ENCODE measurements around the gene MSLN.

MSLN gene

DNA sequence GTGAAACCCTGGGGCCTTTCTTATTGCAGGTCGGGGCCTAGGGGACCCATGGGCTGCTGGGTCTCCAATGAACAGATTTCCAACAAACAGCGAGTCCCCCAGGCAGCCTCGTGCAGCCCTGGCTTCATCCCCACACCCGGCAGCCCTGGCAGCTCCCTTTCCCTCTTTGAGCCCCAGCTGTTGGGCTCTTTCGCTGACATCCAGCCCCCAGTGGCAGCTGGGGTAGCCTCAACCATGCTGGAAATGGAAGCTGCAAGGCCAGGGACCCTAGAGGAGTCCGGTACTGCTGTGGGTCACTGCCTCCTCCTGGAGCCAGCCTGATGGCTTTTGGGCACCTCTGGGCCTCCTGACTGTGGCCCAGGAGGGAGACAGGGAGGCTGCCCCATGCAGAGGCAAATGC is 21.7 kb downstream of the MSLN start:
- no peak overlapping the region for H3K4me3 ChIP-seq (ENCODE audit: low read depth, low read length)
- no peak for TF ChIP-seq CTCF (IDR thresholded peaks at IDR 0.05; ENCODE audit: low read depth, low read length)

DNA sequence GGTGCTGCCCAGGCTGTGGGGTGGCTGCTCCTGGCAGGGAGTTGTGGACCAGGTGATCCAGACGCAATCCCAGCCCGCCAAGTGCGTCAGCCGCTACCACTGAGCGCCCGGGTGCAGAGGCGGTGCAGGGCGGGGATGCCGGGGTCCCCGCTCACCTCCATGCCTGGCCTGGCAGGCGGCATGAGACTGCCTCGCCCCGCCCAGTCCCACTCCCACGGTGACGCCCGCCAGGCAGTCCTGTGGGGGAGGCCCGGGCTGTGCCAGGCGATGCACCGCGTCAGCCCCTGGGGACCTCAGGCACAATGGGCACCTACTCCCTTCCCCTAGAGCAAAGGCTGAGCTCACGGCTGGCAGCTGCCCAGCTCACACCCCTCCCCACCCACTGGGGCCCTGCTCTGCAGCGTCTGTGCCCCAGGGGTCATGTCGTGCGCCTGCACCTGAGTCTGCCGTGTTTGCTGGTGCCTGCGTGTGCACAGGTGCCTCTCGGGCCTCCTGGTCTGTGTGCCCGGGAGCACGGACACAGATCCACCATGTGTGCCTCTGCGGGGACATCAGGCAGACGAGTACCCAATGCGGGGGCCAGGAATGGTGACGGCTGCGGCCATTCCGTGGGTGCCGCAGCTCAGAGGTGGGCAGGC is 22.4 kb downstream of the MSLN start:
- H3K4me3 ChIP-seq (ENCODE audit: low read depth, low read length): no peak overlapping the region

DNA sequence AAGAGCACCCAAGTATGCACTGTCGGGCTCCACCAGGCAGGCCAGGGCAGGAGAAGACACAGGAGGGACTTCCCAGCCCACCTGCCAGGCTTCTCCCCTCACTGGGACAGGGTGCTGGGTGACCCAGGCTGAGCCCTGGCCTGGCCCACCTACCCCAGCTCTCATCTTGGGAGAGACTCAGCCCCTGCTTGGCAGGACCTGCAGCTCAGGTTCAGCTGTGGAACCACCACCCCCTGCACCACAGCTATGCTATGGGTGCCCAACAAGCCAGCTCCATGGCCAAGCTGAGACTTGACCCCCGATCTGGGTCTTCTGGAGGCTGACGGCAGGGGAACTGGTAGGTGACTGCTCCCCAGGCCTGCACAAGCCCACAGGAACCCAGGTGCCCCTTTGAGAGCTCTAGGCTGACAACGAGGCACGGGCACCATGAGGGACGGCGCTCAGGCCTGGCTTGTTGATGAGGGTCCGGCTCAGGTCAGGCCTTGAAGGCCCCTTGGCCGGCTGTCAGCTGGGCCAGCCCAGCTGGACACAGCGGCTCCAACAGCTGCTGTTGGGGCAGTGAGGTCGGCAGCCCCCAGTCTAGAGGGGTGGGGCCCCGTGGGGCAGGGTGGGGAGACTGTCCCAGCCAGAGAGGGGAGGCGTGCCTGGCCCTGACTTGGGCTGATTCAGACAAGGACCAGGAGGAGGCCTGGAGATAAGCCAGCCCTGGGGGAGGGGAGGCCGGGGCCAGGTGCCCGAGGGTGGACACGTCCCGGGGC is 23.0 kb downstream of the MSLN start:
- no peak overlapping the region for H3K4me3 ChIP-seq (ENCODE audit: low read depth, low read length)
- TF ChIP-seq CTCF (IDR thresholded peaks at IDR 0.05; ENCODE audit: low read depth, low read length): no peak

More for the DNA sequence above, 22.4 kb downstream of the MSLN start:
- TF ChIP-seq CTCF (IDR thresholded peaks at IDR 0.05; ENCODE audit: low read depth, low read length): no peak

DNA sequence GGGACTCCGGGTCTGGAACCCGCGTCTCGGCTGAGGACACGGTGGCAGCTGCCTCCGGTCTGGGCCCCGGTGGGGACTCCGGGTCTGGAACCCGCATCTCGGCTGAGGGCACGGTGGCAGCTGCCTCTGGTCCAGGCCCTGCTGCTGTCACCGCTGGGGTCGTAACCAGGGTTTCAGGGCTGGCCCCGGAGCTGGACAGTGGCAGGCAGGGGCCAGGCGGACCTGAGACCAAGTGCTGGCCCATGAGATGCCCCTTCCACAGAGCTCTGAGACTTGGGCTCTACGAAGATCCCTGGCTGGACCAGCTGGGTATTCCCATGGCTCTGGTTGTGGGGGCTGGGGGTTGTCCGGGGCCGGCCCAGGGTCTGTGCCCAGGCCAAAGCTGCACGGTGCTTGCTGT is 23.9 kb downstream of the MSLN start:
- no peak overlapping the region for H3K4me3 ChIP-seq (ENCODE audit: low read depth, low read length)
- TF ChIP-seq CTCF (IDR thresholded peaks at IDR 0.05; ENCODE audit: low read depth, low read length): no peak

DNA sequence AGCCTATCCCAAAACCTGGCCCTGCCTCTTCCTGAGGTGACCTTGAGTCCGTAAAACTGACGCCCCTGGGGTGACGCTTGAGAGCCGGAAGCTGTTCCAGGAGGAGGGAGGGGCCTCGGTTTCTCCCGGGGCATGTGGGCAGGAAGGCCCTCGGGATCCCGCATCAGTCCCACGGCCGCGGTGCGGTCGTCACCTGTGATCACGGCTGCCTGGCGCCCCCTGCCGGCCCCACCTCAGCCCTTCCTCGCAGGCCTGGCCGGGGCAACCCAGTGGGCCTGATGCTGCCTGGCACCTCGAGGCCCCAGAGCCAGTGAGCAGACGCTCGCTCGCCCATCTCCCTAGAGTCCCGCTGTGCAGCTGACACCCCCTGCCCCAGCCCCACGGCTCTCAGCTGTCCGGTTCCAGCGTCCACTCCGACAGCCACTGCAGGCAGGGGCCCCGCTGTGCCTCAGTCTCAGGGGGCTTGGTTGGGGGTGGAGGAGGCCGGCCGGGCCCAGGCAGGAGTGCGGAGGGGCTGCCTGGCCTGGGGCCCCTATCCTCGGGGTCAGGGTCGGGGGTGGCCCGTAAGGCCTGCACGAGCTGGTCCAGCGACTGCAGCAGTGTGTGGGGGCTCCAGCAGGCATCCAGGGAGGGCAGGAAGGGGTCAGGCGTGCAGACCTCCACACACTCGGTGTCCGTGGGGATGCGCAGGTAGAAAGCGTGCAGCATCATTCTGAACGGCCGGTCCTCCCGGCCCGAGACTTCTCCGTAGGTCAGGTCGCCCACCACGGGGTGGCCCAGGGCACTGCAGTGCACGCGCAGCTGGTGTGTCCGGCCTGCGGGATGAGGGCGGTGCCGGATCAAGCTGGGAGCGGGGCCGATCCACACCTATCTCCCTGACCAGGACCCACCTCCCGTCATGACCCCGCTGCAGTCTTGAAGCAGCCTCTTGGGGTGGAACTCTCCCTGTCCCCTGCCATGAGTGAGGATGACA is 25.3 kb downstream of the MSLN start:
- H3K4me3 ChIP-seq (ENCODE audit: low read depth, low read length): no peak overlapping the region
- TF ChIP-seq CTCF (IDR thresholded peaks at IDR 0.05; ENCODE audit: low read depth, low read length): peak; percentile 70

DNA sequence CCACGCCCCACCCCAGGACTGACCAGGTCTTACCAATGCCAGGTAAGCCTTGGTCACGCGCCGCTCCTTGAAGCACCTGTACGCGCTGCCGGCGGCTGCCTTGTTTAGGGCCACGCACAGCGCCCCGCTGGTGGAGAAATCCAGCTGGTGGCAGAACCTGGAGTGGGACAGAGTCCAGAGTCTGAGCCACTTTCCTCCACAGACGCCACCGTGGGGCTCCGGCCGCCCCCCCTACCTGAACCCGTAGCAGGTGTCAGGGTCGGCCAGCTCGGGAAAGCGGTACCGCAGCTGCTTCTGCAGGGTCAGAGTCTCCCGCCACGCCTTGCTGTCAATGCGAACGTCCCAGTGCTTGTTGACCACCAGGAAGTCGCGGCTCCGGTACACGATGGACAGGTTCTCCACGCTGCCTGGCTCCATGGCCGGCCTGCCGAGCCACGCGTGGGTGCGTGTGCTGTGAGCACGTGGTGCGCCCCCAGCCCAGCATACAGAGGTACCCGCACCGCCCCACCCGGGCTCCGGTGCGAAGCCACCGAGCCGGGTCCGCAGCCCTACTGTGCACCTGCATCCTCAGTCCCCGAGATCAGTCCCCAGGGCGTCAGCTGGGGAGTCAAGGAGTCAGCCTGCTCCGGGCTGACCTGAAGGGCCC is 26.9 kb downstream of the MSLN start:
- peak overlapping the region; percentile 93 for H3K4me3 ChIP-seq (ENCODE audit: low read depth, low read length)
- no peak for TF ChIP-seq CTCF (IDR thresholded peaks at IDR 0.05; ENCODE audit: low read depth, low read length)

Measured in WI38 (cell line).